Measurements from ENCODE around the gene CNKSR3.

GRCh38 chr6:154549179-154549578 is 38.7 kb upstream of the CNKSR3 start:
- TF ChIP-seq POLR2A (IDR thresholded peaks at IDR 0.05; ENCODE audit: low read depth) = no peak
- no peak for TF ChIP-seq CTCF (IDR thresholded peaks at IDR 0.05)
- no peak for TF ChIP-seq POLR2AphosphoS5 (IDR thresholded peaks at IDR 0.05)
- TF ChIP-seq EP300 (IDR thresholded peaks at IDR 0.05) = no peak
